Right lobe of liver (tissue), 4 donors: ENCODE measurements around the gene SEC24A.
A peak's percentile ranks its signal among the peaks of the same experiment; 100 is the strongest.

Experiments
- CTCF ChIP-seq, 4 donors: fragments of 200-600 bp in 3 of 4; fragments of 450-650 bp in 1 of 4; IDR thresholded peaks; one replicate each; pipeline versions ENCODE4 v1.5.1 to v1.8.0; 2016 to 2022; ENCODE audit warnings: antibody characterized with exemption in 4 of 4, mild to moderate bottlenecking in 2 of 4
- POLR2A ChIP-seq: fragments of 450-650 bp; IDR thresholded peaks from one replicate; pipeline ENCODE4 v1.6.1; 2017; ENCODE audit warnings: antibody characterized with exemption, mild to moderate bottlenecking
- donor health status: DM: no; HTN: no; CAD: no.
- donor health status: DM: no; HTN: no; CAD: no.
- donor health status: DM: no; HTN: yes; CAD: no.

- peak in 2 of 4 donors; percentile 9 to 31 for TF ChIP-seq CTCF (IDR thresholded peaks at IDR 0.05)
- TF ChIP-seq POLR2A, result no peak
These were observed 90.5 kb downstream of the SEC24A start for GRCh38 chr5:134738963-134739661.
